Common myeloid progenitor, CD34-positive (primary cell): ENCODE data around the gene LCNL1.

Source experiments
- CTCF ChIA-PET: fragments of 350-600 bp; sonication (Branson Sonifier 250); formaldehyde crosslinking; loops from one replicate; lab custom pipeline; 2021; ENCODE audit warnings: antibody characterized with exemption; lab: Charles Lee
- POLR2A ChIA-PET: fragments of 350-600 bp; sonication (Branson Sonifier 250); formaldehyde crosslinking; loops from one replicate; lab custom pipeline; 2021; ENCODE audit warnings: antibody characterized with exemption; lab: Charles Lee
- DNase-seq, 3 donors: peaks; one replicate each; pipeline versions ENCODE4 v3.0.0 to v3.0.0-alpha.2; 2013
- H3K27ac ChIP-seq, 2 experiments: 1 replicate in 1 of 2; 2 replicates in 1 of 2; pipeline ENCODE4 v1.7.0; 2013; ENCODE audit warnings: inconsistent platforms in 2 of 2, low read length in 2 of 2, mild to moderate bottlenecking in 2 of 2, low read depth in 1 of 2, moderate library complexity in 1 of 2; ENCODE audit not compliant: severe bottlenecking in 2 of 2, insufficient read depth in 1 of 2, poor library complexity in 1 of 2
- H3K27me3 ChIP-seq, 5 experiments: replicated peaks in 2 of 5; 1 replicate in 3 of 5; 2 replicates in 2 of 5; pipeline versions ENCODE4 v1.6.1 to v1.7.0; 2013; ENCODE audit warnings: low read length in 4 of 5, mild to moderate bottlenecking in 2 of 5, moderate library complexity in 2 of 5, inconsistent platforms in 1 of 5; ENCODE audit not compliant: insufficient read depth in 5 of 5, control insufficient read depth in 4 of 5
- H3K36me3 ChIP-seq, 4 experiments: 1 replicate in 2 of 4; 2 replicates in 2 of 4; pipeline versions ENCODE4 v1.6.1 to v1.7.0; 2013; ENCODE audit warnings: low read length in 3 of 4, control low read depth in 1 of 4, mild to moderate bottlenecking in 1 of 4; ENCODE audit not compliant: control insufficient read depth in 4 of 4, insufficient read depth in 4 of 4
- H3K4me1 ChIP-seq, 4 experiments: 1 replicate in 3 of 4; 2 replicates in 1 of 4; pipeline versions ENCODE4 v1.6.1 to v1.7.1; 2013; ENCODE audit warnings: low read length in 3 of 4, mild to moderate bottlenecking in 3 of 4, control low read depth in 1 of 4, inconsistent platforms in 1 of 4, moderate library complexity in 1 of 4; ENCODE audit not compliant: control insufficient read depth in 4 of 4, insufficient read depth in 4 of 4; ENCODE audit errors: control extremely low read depth in 1 of 4
- H3K4me3 ChIP-seq, 7 experiments: 1 replicate in 4 of 7; 2 replicates in 3 of 7; pipeline versions ENCODE4 v1.5.1 to v1.7.0; 2013; ENCODE audit warnings: mild to moderate bottlenecking in 7 of 7, low read length in 6 of 7, moderate library complexity in 6 of 7, inconsistent platforms in 2 of 7, low read depth in 2 of 7, control low read depth in 1 of 7; ENCODE audit not compliant: insufficient read depth in 4 of 7, control insufficient read depth in 1 of 7; ENCODE audit errors: extremely low read depth in 1 of 7
- H3K9me3 ChIP-seq, 5 experiments: 1 replicate in 4 of 5; 2 replicates in 1 of 5; pipeline versions ENCODE4 v1.6.1 to v1.7.1; 2013; ENCODE audit warnings: low read length in 4 of 5, mild to moderate bottlenecking in 2 of 5, inconsistent platforms in 1 of 5, low read depth in 1 of 5, moderate library complexity in 1 of 5; ENCODE audit not compliant: control insufficient read depth in 4 of 5, insufficient read depth in 2 of 5; ENCODE audit errors: control extremely low read depth in 1 of 5
- WGBS: methylation state at CpG from one replicate; pipeline ENCODE4 v1.1.5; 2013; ENCODE audit not compliant: insufficient coverage; 5-methylcytosine and 5-hydroxymethylcytosine counted together

The LCNL1 gene

DNA sequence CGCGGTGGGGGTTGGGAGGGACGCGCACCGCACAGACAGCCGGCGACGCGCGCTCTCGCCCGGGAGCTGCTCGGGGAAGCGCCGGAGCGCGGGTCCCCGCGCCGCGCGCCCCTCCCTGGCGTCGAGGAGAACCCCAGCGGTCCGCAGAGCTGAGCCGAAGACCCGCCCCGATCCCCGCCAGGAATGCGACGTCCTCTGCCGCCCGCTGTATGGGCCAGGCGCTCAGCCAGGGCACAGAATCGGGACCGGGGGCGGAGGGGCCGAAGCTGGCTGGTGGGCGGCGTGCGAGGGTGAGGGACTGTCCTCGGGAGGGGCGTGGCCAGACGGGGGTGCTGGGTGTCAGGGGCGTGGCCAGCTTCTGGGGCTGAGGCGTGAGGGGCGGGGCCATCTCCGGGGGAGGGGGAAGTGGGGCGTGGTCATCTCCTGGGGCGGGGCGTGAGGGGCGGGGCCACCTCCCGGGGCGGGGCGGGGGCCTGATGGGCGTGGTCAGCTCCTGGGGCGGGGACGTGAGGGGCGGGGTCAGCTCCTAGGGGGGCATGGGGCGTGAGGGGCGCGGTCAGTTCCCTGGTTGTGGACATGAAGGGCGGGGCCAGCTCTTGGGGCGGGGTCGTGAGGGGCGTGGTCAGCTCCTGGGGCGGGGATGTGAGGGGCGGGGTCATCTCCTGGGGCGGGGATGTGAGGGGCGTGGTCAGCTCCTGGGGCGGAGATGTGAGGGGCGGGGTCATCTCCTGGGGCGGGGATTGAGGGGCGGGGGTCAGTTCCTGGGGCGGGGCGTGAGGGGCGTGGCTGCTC lies 4.5 kb upstream of the LCNL1 start:
- Histone ChIP-seq H3K9me3 (no peaks in the 10 kb centered on the region), H3K4me3 (peak overlapping the region in 4 of 7 experiments; percentile 19 to 64 (median 46)), H3K27me3 (peaks cover 0 to 17% (median 4%) of the 10 kb centered on the region in 5 experiments), H3K36me3 (no peaks in the 10 kb centered on the region), H3K27ac (no peak overlapping the region), H3K4me1 (peaks cover 0 to 41% (median 36%) of the 10 kb centered on the region in 4 experiments)
- ChIA-PET CTCF (interaction anchor here (1.0 to 5.7 kb wide), 3 partner anchors 9 to 57 kb away, joined by 3 to 28 read pairs (median 17); no protein-coding TSS in a partner anchor), POLR2A (interaction anchor here (1.1 kb wide), 1 partner anchor 15 kb away, joined by 3 read pairs; no protein-coding TSS in a partner anchor)
- DNase-seq = peak; percentile 43 to 59 (median 55)
- 1% methylated on average over 45 of the region's 78 CpGs for WGBS

DNA sequence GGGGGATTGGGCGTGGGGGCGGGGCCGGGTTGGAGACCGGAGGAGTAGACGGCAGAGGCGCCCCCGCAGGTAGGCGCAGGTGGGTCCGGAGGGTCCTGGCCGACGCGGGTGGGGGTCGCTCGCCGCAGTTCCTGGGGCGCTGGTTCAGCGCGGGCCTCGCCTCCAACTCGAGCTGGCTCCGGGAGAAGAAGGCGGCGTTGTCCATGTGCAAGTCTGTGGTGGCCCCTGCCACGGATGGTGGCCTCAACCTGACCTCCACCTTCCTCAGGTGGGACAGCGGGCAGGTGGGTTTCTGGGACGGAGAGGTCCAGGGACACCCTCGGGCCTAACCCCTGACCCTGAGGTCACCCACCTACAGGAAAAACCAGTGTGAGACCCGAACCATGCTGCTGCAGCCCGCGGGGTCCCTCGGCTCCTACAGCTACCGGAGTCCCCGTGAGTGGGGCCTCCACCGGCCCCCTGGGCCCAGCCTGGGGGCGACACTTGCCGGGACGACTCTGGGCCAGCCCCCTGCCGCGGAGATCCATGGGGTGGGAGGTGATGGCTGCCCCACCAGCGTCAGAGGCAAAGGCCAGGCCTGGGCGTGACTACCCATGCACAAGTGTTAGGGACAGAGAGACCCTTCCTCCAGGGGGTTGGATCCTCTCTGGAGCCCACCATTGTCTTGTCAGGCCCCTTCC lies 3.8 kb upstream of the LCNL1 start:
- ChIA-PET CTCF (interaction anchor here (1.0 to 5.7 kb wide), 3 partner anchors 8 to 56 kb away, joined by 3 to 28 read pairs (median 17); no protein-coding TSS in a partner anchor), POLR2A (interaction anchor here (1.1 kb wide), 1 partner anchor 14 kb away, joined by 3 read pairs; no protein-coding TSS in a partner anchor)
- no peaks in the 10 kb centered on the region for H3K36me3 ChIP-seq
- H3K4me3 ChIP-seq = no peak overlapping the region
- H3K27ac ChIP-seq = no peak overlapping the region
- WGBS = 65% methylated on average over 28 of the region's 41 CpGs
- peaks cover 0 to 24% (median 4%) of the 10 kb centered on the region in 5 experiments for H3K27me3 ChIP-seq
- peaks cover 0 to 41% (median 36%) of the 10 kb centered on the region in 4 experiments for H3K4me1 ChIP-seq
- H3K9me3 ChIP-seq = no peaks in the 10 kb centered on the region
- DNase-seq = no peak

DNA sequence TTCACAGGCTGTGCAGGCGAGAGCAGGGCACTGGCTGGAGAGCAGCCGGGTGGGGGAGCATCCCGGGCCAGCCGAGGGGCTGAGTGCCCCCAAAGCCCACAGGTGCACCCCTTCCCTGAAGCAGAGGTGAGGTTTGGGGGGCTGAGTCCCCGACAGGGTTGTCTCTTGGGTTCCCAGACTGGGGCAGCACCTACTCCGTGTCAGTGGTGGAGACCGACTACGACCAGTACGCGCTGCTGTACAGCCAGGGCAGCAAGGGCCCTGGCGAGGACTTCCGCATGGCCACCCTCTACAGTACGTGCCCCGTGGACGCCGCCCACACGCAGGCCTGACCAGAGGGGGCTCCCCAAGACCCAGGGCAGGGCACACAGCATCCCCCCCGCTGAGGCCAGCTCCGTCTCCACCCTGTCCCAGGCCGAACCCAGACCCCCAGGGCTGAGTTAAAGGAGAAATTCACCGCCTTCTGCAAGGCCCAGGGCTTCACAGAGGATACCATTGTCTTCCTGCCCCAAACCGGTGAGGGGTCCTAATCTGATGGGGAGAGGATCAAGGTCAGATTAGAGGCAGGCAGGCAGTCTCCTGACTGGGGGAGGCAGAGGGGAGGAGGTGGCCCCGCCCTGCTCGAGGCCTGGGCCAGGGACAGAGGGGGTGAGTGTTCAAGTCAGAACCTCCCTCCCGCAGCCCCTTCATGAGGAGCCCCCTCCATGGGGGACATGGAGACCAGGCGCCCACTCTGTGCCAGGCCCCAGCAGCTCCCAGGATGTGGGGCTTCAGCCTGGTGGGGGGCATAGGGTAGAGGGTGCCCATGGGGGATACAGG lies 2.8 kb upstream of the LCNL1 start:
- Histone ChIP-seq H3K27me3 (peaks cover 0 to 34% (median 8%) of the 10 kb centered on the region in 5 experiments), H3K4me3 (no peak overlapping the region), H3K27ac (no peak overlapping the region), H3K9me3 (no peaks in the 10 kb centered on the region), H3K4me1 (peaks cover 0 to 42% (median 37%) of the 10 kb centered on the region in 4 experiments), H3K36me3 (no peaks in the 10 kb centered on the region)
- 91% methylated on average over 25 of the region's 26 CpGs for WGBS
- ChIA-PET CTCF (no interaction called here), POLR2A (no interaction called here)
- DNase-seq = no peak

DNA sequence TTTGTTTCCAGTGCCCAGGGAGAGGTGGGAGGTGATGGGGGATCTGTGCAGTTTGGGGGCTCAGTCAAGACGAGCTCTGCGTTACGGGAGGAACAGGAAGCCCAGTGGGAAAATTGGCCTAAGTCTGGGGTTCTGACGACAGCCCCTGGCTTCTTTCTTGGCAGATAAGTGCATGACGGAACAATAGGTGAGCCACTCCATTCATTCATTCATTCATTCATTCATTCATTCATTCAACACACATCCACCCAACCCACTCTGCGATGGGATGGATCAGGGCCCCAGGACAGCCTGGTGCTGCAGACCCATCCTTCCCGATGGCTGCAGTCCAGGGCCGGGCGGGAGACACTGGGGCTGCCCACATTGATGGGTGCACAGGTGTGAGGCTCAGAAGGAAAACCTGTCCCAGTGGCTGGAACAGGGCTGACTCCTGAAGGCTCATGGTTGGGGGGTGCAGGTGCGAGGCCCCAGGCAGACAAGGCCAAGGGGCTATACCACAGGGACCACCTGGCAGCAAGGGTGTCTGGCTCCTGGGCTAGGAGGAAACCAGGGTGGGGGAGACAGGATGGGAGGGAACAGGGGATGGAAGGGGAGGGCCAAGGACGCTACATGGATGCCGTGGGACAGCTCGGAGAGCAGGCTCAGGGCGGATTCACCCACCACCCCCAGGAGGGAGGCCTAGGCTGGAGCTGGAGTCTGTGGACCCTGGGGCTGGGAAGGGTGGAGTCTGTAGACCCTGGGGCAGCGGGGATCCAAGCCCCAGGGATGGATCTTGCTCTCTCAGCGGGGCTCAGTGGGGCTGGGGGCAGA lies 1.9 kb upstream of the LCNL1 start:
- POLR2A ChIA-PET = no interaction called here
- Histone ChIP-seq H3K4me3 (no peak overlapping the region), H3K27ac (no peak overlapping the region), H3K27me3 (peaks cover 0 to 43% (median 8%) of the 10 kb centered on the region in 5 experiments), H3K9me3 (no peaks in the 10 kb centered on the region), H3K36me3 (no peaks in the 10 kb centered on the region), H3K4me1 (peaks cover 0 to 41% (median 33%) of the 10 kb centered on the region in 4 experiments)
- CTCF ChIA-PET = interaction anchor here (0.9 to 1.6 kb wide), 2 partner anchors 12 to 66 kb away, joined by 3 read pairs; partner anchors contain the start of gene PAXX
- WGBS = 98% methylated on average over 7 of the region's 16 CpGs
- DNase-seq = no peak

DNA sequence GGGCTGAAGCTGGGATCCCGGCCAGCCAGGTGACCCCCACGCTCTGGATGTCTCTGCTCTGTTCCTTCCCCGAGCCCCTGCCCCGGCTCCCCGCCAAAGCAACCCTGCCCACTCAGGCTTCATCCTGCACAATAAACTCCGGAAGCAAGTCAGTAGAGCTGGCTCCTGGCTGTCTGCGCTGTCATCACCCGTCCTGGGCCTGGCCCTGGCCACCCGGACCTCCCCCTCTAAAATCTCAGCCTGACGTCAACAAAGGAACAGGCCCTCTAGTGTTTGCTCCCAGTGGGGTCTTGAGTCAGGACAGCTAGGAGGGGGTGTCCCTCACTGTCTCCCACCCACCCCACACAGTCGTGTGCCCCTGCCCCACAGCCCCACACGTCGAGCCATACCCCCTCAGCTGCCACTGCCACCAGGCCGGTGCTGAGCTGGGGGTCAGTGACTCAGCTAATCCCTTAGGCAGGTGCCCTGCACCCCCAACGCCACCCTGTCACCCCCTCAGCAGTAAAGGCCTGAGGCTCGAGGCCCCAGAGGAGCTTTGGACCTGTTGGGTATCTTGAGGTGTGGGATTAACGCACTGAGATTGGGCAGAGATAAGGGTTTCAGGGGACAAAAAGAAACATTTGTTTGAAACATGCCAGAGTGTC lies 1.1 kb upstream of the LCNL1 start:
- WGBS = 86% methylated on average over 11 of the region's 17 CpGs
- Histone ChIP-seq H3K4me1 (peaks cover 0 to 36% (median 25%) of the 10 kb centered on the region in 4 experiments), H3K27ac (no peak overlapping the region), H3K9me3 (no peaks in the 10 kb centered on the region), H3K4me3 (no peak overlapping the region), H3K36me3 (no peaks in the 10 kb centered on the region), H3K27me3 (peaks cover 0 to 50% (median 11%) of the 10 kb centered on the region in 5 experiments)
- DNase-seq = peak in 1 of 3 donors; percentile 13
- ChIA-PET CTCF (interaction anchor here (0.9 to 1.6 kb wide), 4 partner anchors 11 to 65 kb away, joined by 3 to 4 read pairs (median 3); partner anchors contain the start of gene PAXX), POLR2A (no interaction called here)

DNA sequence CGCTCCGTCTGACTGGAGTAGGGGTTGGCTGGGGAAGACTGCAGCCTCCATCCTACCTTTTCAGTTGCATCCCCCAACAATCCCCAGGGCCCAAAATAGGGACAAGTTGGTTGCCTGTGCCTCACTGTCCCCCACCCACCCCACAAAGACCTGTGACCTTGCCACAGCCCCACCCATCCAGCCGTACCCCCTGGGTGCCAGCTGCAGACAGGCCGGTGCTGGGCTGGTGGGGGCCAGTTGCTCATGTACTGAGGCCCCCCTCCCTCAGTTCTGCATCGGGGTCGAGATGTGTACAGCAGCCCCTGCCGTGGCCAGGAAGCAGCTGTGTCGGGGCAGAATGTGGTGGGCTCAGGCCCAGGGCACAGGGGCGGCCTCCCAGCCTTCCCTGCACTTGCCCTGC lies 374 bp downstream of the LCNL1 start:
- Histone ChIP-seq H3K4me3 (no peak overlapping the region), H3K36me3 (no peaks in the 10 kb centered on the region), H3K27ac (no peak overlapping the region), H3K27me3 (peaks cover 0 to 60% (median 13%) of the 10 kb centered on the region in 5 experiments), H3K9me3 (no peaks in the 10 kb centered on the region), H3K4me1 (peaks cover 0 to 21% (median 12%) of the 10 kb centered on the region in 4 experiments)
- no peak for DNase-seq
- CTCF ChIA-PET = no interaction called here
- 74% methylated on average over 6 of the region's 9 CpGs for WGBS
- POLR2A ChIA-PET = no interaction called here
